ENCODE measurements around the gene DHCR24.

DNA sequence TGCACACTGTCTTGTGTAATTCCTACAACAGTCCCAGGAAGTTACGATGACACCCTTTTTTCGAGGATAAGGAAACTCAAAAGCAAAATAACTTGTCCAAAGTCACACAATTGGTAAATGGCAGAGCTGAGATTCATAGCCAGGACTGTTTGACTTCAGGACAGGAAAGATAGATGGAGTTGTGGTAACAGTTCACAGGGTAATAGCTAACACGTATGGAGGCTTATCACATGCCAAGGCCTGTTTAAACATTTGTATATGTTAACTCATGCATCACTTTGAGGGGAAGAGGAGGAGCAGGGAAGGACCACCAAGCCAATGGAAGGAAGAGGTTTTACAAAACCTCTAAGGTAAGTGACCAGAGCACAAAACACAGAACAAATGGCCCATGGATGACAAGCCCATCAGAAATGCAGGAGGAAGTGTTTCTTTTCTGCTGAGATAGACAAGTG, 2.8 kb downstream of the DHCR24 start:
- TF ChIP-seq USF2 (CRISPR knock-in tag; IDR thresholded peaks at IDR 0.05): no peak
- TF ChIP-seq CTCF (IDR thresholded peaks at IDR 0.05): no peak
- no peak for TF ChIP-seq ATF2 (CRISPR knock-in tag; IDR thresholded peaks at IDR 0.05; ENCODE audit: borderline replicate concordance, low read depth)
- no peak for TF ChIP-seq ZNF121 (CRISPR knock-in tag; IDR thresholded peaks at IDR 0.05)
- no peak for TF ChIP-seq AFF4 (CRISPR knock-in tag; IDR thresholded peaks at IDR 0.05; ENCODE audit: borderline replicate concordance)
- TF ChIP-seq ELF4 (CRISPR knock-in tag; IDR thresholded peaks at IDR 0.05; ENCODE audit: low read depth): no peak
- no peak for TF ChIP-seq ETV6 (CRISPR knock-in tag; IDR thresholded peaks at IDR 0.05)
- TF ChIP-seq NR2C2 (CRISPR knock-in tag; IDR thresholded peaks at IDR 0.05): no peak
- TF ChIP-seq ZNF396 (CRISPR knock-in tag; IDR thresholded peaks at IDR 0.05; ENCODE audit: borderline replicate concordance): no peak
- no peak for TF ChIP-seq MYBL2 (CRISPR knock-in tag; IDR thresholded peaks at IDR 0.05)
